Upper lobe of left lung (tissue), 6 donors: ENCODE results near the gene NOX4. TPM values are rescaled to one million over a fixed set of nuclear protein-coding genes. Genes with fewer than 3 reads are reported as not detected.

Experiments
- ATAC-seq, 2 donors: fragments of 200-7000 bp; cut with Tn5 transposase; one replicate each; pipeline ENCODE4 v1.9.1; 2022; ENCODE audit warnings: mild to moderate bottlenecking in 2 of 2, moderate library complexity in 2 of 2; ENCODE audit not compliant: low FRiP score in 2 of 2
- DNase-seq, 2 donors: peaks; one replicate each; pipeline ENCODE4 v3.0.0-alpha.2; 2019 to 2020
- H3K27ac ChIP-seq, 4 donors: fragments of 200-600 bp; sonication (generic); one replicate each; pipeline ENCODE4 v1.5.1; 2016 to 2019
- H3K27me3 ChIP-seq, 4 donors: fragments of 200-600 bp; sonication (generic); one replicate each; pipeline ENCODE4 v1.5.1; 2017 to 2019
- H3K36me3 ChIP-seq, 4 donors: fragments of 200-600 bp; sonication (generic); one replicate each; pipeline ENCODE4 v1.5.1; 2016 to 2019
- H3K4me1 ChIP-seq, 4 donors: fragments of 200-600 bp; sonication (generic); one replicate each; pipeline ENCODE4 v1.5.1; 2018 to 2019
- H3K4me3 ChIP-seq, 4 donors: fragments of 200-600 bp; sonication (generic); one replicate each; pipeline ENCODE4 v1.5.1; 2017 to 2019; ENCODE audit warnings: mild to moderate bottlenecking in 2 of 4, moderate library complexity in 1 of 4
- H3K9me3 ChIP-seq, 4 donors: fragments of 200-600 bp; sonication (generic); one replicate each; pipeline ENCODE4 v1.5.1; 2018 to 2019
- CTCF ChIP-seq, 6 experiments: fragments of 450-650 bp in 4 of 6; fragments of 200-600 bp in 2 of 6; sonication (generic) in 2 of 6; IDR thresholded peaks; one replicate each; pipeline ENCODE4 v1.5.1; 2016 to 2019; ENCODE audit warnings: antibody characterized with exemption in 6 of 6
- EP300 ChIP-seq, 4 donors: sonication (generic); formaldehyde crosslinking; IDR thresholded peaks; one replicate each; pipeline ENCODE4 v1.5.1; 2017; ENCODE audit warnings: antibody characterized with exemption in 4 of 4, control low read depth in 2 of 4
- POLR2A ChIP-seq, 4 donors: fragments of 450-650 bp; IDR thresholded peaks; one replicate each; pipeline ENCODE4 v1.5.1; 2016 to 2017; ENCODE audit warnings: antibody characterized with exemption in 4 of 4, mild to moderate bottlenecking in 2 of 4
- POLR2AphosphoS5 ChIP-seq, 2 donors: sonication (generic); formaldehyde crosslinking; IDR thresholded peaks; one replicate each; pipeline ENCODE4 v1.5.1; 2017; ENCODE audit warnings: antibody characterized with exemption in 2 of 2
- WGBS, 2 donors: methylation state at CpG; one replicate each; pipeline ENCODE4 v1.1.5; 2017 to 2018; 5-methylcytosine and 5-hydroxymethylcytosine counted together
- total RNA-seq, 6 donors: library from RNA; depleted of rRNA in 4 of 6; stranded (reverse); fragments of >200 nt in 4 of 6; gene quantifications; one replicate each; pipeline versions ENCODE4 v1.1.0 to v1.2.1, GENCODE V29; 2016 to 2021
- donor health status: DM: no; HTN: no; CAD: no; lungs with moderate emphysema.
- donor health status: DM: no; HTN: yes; CAD: no; lungs with severe emphysema.

The NOX4 gene
- 1 to 10 TPM; 2.0 to 6.4 (median 3.7) TPM for total RNA-seq

- H3K36me3 ChIP-seq = no peaks in the 10 kb centered on the region
- H3K27ac ChIP-seq = peak within 1 kb of the TSS; percentile 26 to 71 (median 37)
- TF ChIP-seq EP300 (IDR thresholded peaks at IDR 0.05) (no peak), POLR2AphosphoS5 (IDR thresholded peaks at IDR 0.05) (no peak), CTCF (IDR thresholded peaks at IDR 0.05) (no peak), POLR2A (IDR thresholded peaks at IDR 0.05) (no peak)
- H3K4me3 ChIP-seq = peak within 1 kb of the TSS in 3 of 4 donors; percentile 28 to 53 (median 49)
- 5 to 11% methylated on average over 13 to 16 of the region's 51 CpGs for WGBS, 2 donors
- DNase-seq (peak in 1 of 2 donors; percentile 89), ATAC-seq (peak; percentile 77 to 87)
- no peaks in the 10 kb centered on the region for H3K27me3 ChIP-seq
- H3K4me1 ChIP-seq = no peaks in the 10 kb centered on the region
- H3K9me3 ChIP-seq = no peaks in the 10 kb centered on the region
Measured at GRCh38 chr11:89490981-89491690, at the start of gene NOX4. Gene NOX4 (minus strand): TSS chr11:89491375. CDS start chr11:89491246, 129 bp downstream.

GRCh38 chr11:89540826-89541225 is 49.7 kb upstream of the NOX4 start:
- DNase-seq (no peak), ATAC-seq (no peak)
- Histone ChIP-seq H3K36me3 (no peaks in the 10 kb centered on the region), H3K4me1 (no peaks in the 10 kb centered on the region), H3K27ac (no peak overlapping the region), H3K9me3 (no peaks in the 10 kb centered on the region), H3K27me3 (no peaks in the 10 kb centered on the region), H3K4me3 (no peak overlapping the region)
- WGBS, 2 donors = 38 to 80% methylated on average over 1 of the region's 1 CpG
- no peak for TF ChIP-seq EP300 (IDR thresholded peaks at IDR 0.05)

GRCh38 chr11:89537936-89538335 is 46.8 kb upstream of the NOX4 start:
- DNase-seq (no peak), ATAC-seq (no peak)
- Histone ChIP-seq H3K9me3 (no peaks in the 10 kb centered on the region), H3K4me1 (no peaks in the 10 kb centered on the region), H3K4me3 (no peak overlapping the region), H3K36me3 (no peaks in the 10 kb centered on the region), H3K27ac (no peak overlapping the region), H3K27me3 (no peaks in the 10 kb centered on the region)
- TF ChIP-seq CTCF (IDR thresholded peaks at IDR 0.05) = no peak
- TF ChIP-seq POLR2AphosphoS5 (IDR thresholded peaks at IDR 0.05) = no peak
- TF ChIP-seq POLR2A (IDR thresholded peaks at IDR 0.05) = no peak
- no peak for TF ChIP-seq EP300 (IDR thresholded peaks at IDR 0.05)
- 88% methylated on average over 1 of the region's 1 CpG for WGBS, 2 donors

- no peak for ATAC-seq
- Histone ChIP-seq H3K4me1 (no peaks in the 10 kb centered on the region), H3K27ac (no peak overlapping the region), H3K36me3 (no peaks in the 10 kb centered on the region), H3K27me3 (no peaks in the 10 kb centered on the region), H3K9me3 (no peaks in the 10 kb centered on the region), H3K4me3 (no peak overlapping the region)
- 50 to 67% methylated on average over 1 of the region's 1 CpG for WGBS, 2 donors
- DNase-seq = no peak
- no peak for TF ChIP-seq POLR2AphosphoS5 (IDR thresholded peaks at IDR 0.05)
- TF ChIP-seq EP300 (IDR thresholded peaks at IDR 0.05) = no peak
- TF ChIP-seq POLR2A (IDR thresholded peaks at IDR 0.05) = no peak
- TF ChIP-seq CTCF (IDR thresholded peaks at IDR 0.05) = no peak
Measured at GRCh38 chr11:89536926-89537325, 45.8 kb upstream of the NOX4 start.

- WGBS, 2 donors = 60 to 70% methylated on average over 4 of the region's 4 CpGs
- H3K9me3 ChIP-seq = no peaks in the 10 kb centered on the region
- no peak for TF ChIP-seq CTCF (IDR thresholded peaks at IDR 0.05)
- TF ChIP-seq EP300 (IDR thresholded peaks at IDR 0.05) = no peak
- no peak for TF ChIP-seq POLR2A (IDR thresholded peaks at IDR 0.05)
- TF ChIP-seq POLR2AphosphoS5 (IDR thresholded peaks at IDR 0.05) = no peak
- no peak overlapping the region for H3K27ac ChIP-seq
- ATAC-seq (no peak), DNase-seq (no peak)
- H3K4me1 ChIP-seq = no peaks in the 10 kb centered on the region
- H3K36me3 ChIP-seq = no peaks in the 10 kb centered on the region
- H3K27me3 ChIP-seq = no peaks in the 10 kb centered on the region
- H3K4me3 ChIP-seq = no peak overlapping the region
Measured at GRCh38 chr11:89535221-89535620, 44.0 kb upstream of the NOX4 start.
